HG03575 (cell line): ENCODE data around the gene PCDHGA5.
"Not testable (repeated sequence)": the region's sequence is repeated elsewhere in the genome, so short reads cannot be mapped to it uniquely, and the experiment has no call there.

Experiments used
- ATAC-seq: cut with Tn5 transposase; IDR thresholded peaks from one replicate; pipeline ENCODE4 v1.9.1; 2021; ENCODE audit not compliant: unreplicated experiment, insufficient number of reproducible peaks, low FRiP score; ENCODE audit errors: extremely low read depth

The PCDHGA5 gene

DNA sequence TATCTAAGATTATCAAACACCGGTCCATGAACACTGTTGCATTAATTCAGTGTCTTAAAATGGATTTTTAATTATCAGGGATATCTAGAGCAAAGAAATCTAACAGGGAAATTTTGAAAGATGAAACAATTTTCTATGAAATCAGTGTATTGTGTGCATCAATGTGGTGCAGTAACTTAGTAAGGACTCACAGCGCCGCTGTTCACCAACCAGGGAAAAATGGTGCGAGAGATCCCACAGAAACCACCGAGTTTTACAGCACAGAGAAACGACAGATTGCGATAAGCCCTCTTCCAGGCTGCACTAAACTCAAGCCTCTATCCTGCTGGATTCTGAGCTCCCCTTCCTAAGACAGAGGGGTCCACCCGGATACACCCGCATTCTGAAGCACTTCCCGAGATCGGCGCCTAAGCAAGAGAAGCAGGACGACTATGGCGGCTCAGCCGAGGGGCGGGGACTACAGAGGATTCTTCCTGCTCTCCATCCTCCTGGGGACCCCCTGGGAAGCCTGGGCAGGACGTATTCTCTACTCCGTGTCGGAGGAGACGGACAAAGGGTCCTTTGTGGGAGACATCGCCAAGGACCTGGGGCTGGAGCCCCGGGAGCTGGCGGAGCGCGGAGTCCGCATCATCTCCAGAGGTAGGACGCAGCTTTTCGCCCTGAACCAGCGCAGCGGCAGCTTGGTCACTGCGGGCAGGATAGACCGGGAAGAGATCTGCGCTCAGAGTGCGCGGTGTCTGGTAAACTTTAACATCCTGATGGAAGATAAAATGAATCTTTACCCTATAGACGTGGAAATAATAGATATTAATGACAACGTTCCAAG, 18.7 kb downstream of the PCDHGA5 start, which contains the start of gene PCDHGA7:
Gene PCDHGA7, plus strand, starts transcription at position 274 of the 826 bp plus-strand sequence. Its CDS starts 158 bp downstream, at position 432.
- ATAC-seq = no peak

DNA sequence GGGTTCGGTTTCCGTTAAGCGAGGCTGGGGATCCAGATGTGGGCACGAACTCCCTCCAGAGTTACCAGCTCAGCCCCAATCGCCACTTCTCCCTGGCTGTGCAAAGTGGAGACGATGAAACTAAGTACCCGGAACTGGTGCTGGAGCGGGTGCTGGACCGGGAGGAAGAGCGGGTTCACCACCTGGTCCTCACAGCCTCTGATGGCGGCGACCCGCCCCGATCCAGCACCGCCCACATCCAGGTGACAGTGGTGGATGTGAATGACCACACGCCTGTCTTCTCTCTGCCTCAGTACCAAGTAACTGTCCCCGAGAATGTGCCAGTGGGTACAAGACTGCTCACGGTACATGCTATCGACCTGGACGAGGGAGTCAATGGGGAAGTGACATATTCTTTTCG, 19.4 kb downstream of the PCDHGA5 start:
- ATAC-seq = no peak

DNA sequence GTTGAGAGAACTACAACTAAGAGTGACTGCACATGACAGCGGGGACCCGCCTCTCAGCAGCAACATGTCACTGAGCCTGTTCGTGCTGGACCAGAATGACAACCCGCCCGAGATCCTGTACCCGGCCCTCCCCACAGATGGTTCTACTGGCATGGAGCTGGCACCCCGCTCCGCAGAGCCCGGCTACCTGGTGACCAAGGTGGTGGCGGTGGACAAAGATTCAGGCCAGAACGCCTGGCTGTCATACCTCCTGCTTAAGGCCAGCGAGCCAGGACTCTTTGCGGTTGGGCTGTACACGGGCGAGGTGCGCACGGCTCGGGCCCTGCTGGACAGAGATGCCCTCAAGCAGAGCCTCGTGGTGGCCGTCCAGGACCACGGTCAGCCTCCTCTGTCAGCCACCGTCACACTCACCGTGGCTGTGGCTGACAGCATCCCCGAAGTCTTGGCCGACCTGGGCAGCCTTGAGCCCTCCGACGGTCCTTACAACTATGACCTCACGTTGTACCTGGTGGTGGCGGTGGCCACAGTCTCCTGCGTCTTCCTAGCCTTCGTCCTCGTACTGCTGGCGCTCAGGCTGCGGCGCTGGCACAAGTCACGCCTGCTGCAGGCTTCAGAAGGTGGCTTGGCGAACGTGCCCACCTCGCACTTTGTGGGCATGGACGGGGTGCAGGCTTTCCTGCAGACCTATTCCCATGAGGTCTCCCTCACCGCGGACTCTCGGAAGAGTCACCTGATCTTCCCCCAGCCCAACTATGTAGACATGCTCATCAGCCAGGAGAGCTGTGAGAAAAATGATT, 20.7 kb downstream of the PCDHGA5 start:
- no peak for ATAC-seq

DNA sequence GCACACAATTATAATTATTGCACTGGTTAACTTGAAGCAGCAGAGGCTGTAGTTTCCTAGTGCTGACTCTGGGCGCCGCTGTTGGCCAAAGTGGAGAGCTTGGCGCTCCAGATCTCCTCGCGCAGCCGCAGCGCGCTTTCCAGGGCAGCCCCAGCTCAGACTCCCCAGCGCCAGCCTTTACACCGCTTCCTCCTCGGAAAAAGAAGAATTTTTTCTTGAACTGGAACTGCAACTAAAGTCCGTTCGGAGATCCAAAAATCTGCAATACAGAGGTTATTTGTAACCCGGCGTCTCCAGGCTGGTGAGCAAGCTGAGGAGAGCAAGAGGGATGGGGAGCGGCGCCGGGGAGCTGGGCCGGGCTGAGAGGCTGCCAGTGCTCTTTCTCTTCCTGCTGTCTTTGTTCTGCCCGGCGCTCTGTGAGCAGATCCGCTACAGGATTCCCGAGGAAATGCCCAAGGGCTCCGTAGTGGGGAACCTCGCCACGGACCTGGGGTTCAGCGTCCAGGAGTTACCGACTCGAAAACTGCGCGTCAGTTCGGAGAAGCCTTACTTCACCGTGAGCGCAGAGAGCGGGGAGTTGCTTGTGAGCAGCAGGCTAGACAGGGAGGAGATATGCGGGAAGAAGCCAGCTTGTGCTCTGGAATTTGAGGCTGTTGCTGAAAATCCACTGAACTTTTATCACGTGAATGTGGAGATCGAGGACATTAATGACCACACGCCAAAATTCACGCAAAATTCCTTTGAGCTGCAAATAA, 23.8 kb downstream of the PCDHGA5 start, which contains the start of gene PCDHGB4:
Gene PCDHGB4, plus strand, starts transcription at position 142 of the 755 bp plus-strand sequence. Its CDS starts 187 bp downstream, at position 329.
- ATAC-seq = not testable (repeated sequence)

DNA sequence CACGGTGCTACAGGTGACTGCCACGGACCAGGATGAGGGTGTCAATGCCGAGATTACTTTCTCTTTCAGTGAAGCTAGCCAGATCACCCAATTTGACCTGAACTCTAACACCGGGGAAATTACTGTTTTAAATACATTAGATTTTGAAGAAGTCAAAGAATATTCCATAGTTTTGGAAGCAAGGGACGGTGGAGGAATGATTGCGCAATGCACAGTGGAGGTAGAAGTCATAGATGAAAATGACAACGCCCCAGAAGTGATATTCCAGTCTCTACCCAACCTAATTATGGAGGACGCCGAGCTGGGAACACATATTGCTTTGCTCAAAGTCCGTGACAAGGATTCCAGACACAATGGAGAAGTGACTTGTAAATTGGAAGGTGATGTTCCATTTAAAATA, 24.7 kb downstream of the PCDHGA5 start:
- ATAC-seq = no peak

DNA sequence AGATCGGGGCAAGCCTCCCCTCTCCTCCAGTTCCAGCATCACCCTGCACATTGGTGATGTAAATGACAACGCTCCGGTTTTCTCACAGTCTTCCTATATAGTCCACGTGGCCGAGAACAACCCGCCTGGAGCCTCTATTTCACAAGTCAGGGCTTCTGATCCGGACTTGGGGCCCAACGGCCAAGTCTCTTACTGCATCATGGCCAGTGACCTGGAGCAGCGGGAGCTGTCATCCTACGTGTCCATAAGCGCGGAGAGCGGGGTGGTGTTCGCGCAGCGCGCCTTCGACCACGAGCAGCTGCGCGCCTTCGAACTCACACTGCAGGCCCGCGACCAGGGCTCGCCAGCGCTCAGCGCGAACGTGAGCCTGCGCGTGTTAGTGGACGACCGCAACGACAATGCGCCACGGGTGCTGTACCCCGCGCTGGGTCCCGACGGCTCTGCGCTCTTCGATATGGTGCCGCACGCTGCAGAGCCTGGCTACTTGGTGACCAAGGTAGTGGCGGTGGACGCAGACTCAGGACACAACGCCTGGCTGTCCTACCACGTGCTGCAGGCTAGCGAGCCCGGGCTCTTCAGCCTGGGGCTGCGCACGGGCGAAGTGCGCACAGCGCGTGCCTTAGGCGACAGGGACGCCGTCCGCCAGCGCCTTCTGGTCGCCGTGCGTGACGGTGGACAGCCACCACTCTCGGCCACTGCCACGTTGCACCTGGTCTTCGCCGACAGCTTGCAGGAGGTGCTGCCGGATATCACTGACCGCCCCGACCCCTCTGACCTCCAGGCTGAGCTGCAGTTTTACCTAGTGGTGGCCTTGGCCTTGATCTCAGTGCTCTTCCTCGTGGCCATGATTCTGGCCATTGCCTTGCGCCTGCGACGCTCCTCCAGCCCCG, 25.4 kb downstream of the PCDHGA5 start:
- no peak for ATAC-seq

DNA sequence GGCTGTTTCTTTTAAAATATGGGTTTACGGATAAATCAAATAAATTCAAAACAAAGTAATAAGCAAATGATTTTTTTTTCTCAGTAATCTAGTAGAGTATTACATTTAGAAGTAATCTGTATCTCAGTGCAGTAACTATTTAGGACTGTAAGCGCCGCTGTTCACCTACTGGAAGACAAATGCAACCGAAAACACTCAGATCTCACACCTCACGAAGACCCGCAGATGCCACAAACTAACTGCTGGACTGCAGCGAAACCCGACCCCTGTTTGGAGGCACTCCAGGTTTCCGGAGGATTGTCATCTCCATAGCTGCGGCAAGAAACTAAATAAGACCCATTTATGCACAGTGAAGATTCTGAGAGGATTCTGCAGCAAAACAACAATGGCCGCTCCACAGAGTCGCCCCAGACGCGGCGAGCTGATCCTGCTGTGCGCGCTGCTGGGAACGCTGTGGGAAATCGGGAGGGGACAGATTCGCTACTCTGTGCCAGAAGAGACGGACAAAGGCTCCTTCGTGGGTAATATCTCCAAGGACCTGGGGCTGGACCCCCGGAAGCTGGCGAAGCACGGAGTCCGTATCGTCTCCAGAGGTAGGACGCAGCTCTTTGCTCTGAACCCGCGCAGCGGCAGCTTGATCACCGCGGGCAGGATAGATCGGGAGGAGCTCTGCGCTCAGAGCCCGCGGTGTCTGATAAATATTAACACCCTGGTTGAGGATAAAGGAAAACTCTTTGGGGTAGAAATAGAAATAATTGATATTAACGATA, 28.7 kb downstream of the PCDHGA5 start, which contains the start of gene PCDHGA8:
Gene PCDHGA8, plus strand, starts transcription at position 205 of the 770 bp plus-strand sequence. Its CDS starts 181 bp downstream, at position 386.
- ATAC-seq = no peak

DNA sequence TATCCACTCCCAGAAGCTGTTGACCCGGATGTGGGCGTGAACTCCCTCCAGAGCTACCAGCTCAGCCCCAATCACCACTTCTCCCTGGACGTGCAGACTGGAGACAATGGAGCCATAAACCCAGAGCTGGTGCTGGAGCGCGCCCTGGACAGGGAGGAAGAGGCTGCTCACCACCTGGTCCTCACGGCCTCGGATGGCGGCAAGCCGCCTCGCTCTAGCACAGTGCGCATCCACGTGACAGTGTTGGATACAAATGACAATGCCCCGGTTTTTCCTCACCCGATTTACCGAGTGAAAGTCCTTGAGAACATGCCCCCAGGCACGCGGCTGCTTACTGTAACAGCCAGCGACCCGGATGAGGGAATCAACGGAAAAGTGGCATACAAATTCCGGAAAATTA, 29.3 kb downstream of the PCDHGA5 start:
- ATAC-seq = no peak

DNA sequence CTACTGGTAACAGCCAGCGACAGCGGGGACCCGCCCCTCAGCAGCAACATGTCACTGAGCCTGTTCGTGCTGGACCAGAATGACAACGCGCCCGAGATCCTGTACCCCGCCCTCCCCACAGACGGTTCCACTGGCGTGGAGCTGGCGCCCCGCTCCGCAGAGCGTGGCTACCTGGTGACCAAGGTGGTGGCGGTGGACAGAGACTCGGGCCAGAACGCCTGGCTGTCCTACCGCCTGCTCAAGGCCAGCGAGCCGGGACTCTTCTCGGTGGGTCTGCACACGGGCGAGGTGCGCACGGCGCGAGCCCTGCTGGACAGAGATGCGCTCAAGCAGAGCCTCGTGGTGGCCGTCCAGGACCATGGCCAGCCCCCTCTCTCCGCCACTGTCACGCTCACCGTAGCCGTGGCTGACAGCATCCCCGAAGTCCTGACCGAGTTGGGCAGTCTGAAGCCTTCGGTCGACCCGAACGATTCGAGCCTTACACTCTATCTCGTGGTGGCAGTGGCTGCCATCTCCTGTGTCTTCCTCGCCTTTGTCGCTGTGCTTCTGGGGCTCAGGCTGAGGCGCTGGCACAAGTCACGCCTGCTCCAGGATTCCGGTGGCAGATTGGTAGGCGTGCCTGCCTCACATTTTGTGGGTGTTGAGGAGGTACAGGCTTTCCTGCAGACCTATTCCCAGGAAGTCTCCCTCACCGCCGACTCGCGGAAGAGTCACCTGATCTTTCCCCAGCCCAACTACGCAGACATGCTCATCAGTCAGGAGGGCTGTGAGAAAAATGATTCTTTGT, 30.6 kb downstream of the PCDHGA5 start:
- ATAC-seq = not testable (repeated sequence)

DNA sequence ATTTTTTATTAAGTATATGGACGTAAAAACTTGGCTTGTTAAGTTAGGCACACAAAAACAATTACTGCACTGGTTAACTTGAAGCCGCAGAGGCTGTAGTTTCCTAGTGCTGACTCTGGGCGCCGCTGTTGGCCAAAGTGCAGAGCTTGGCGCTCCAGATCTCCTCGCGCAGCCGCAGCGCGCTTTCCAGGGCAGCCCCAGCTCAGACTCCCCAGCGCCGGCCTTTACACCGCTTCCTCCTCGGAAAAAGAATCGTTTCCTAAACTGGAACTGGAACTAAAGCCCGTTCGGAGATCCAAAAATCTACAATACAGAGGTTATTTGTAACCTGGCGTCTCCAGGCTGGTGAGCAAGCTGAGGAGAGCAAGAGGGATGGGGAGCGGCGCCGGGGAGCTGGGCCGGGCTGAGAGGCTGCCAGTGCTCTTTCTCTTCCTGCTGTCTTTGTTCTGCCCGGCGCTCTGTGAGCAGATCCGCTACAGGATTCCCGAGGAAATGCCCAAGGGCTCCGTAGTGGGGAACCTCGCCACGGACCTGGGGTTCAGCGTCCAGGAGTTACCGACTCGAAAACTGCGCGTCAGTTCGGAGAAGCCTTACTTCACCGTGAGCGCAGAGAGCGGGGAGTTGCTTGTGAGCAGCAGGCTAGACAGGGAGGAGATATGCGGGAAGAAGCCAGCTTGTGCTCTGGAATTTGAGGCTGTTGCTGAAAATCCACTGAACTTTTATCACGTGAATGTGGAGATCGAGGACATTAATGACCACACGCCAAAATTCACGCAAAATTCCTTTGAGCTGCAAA, 34.0 kb downstream of the PCDHGA5 start, which contains the start of gene PCDHGB5:
Gene PCDHGB5, plus strand, starts transcription at position 192 of the 796 bp plus-strand sequence. Its CDS starts 181 bp downstream, at position 373.
- ATAC-seq = peak; percentile 92

DNA sequence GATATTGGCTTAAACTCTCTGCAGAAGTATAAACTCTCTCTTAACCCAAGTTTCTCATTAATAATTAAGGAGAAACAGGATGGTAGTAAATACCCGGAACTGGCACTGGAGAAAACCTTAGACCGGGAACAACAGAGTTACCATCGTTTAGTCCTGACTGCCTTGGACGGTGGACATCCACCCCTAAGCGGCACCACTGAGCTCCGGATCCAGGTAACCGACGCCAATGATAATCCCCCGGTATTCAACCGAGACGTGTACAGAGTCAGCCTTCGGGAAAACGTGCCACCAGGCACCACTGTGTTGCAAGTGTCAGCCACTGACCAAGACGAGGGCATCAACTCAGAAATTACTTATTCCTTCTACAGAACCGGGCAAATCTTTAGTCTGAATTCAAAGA, 34.6 kb downstream of the PCDHGA5 start:
- no peak for ATAC-seq

DNA sequence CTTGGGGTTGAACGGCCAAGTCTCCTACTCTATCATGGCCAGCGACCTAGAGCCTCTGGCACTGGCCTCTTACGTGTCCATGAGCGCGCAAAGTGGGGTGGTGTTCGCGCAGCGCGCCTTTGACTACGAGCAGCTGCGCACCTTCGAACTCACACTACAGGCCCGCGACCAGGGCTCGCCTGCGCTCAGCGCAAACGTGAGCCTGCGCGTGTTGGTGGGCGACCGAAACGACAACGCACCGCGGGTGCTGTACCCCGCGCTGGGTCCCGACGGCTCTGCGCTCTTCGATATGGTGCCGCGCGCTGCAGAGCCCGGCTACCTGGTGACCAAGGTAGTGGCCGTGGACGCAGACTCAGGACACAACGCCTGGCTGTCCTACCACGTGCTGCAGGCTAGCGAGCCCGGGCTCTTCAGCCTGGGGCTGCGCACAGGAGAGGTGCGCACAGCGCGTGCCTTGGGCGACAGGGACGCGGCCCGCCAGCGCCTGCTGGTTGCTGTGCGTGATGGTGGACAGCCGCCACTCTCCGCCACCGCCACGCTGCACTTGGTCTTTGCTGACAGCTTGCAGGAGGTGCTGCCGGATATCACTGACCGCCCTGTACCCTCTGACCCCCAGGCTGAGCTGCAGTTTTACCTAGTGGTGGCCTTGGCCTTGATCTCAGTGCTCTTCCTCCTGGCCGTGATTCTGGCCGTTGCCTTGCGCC, 35.7 kb downstream of the PCDHGA5 start:
- ATAC-seq = no peak

DNA sequence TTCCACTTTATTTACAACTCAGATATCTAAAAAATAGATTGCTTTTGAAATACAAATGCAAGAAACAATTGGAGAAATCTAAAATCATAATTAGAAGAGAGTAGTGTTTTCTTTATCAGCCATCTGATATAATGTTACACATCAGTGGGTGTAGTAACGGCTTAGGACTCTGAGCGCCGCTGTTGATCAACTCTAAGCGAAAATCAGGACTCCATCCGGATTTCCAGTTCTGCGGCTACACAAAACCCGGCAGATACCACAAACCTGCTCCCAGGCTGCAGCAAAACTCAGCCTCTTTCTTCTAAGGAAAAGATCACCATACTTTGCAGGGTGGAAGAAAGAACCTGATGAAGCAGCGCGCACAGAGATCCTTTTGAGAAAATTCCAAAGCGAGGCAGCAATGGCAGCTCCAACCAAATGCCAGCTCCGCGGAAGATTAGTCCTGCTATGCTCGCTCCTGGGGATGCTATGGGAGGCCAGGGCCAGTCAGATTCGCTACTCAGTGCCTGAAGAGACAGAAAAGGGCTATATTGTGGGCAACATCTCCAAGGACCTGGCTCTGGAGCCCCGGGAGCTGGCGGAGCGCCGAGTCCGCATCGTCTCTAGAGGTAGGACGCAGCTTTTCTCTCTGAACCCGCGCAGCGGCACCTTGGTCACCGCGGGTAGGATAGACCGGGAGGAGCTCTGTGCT, 38.7 kb downstream of the PCDHGA5 start, which contains the start of gene PCDHGA9:
Gene PCDHGA9, plus strand, starts transcription at position 226 of the 691 bp plus-strand sequence. Its CDS starts 175 bp downstream, at position 401.
- no peak for ATAC-seq

DNA sequence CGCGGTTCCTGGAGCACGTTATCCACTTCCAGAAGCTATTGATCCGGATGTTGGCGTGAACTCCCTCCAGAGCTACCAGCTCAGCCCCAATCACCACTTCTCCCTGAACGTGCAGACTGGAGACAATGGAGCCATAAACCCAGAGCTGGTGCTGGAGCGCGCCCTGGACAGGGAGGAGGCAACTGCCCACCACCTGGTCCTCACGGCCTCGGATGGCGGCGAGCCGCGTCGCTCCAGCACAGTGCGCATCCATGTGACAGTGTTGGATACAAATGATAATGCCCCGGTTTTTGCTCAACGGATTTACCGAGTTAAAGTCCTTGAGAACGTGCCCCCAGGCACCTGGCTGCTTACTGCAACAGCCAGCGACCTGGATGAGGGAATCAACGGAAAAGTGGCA, 39.4 kb downstream of the PCDHGA5 start:
- no peak for ATAC-seq
